ENCODE measurements around the gene NOXRED1. TPM values are rescaled to one million over a fixed set of nuclear protein-coding genes. Genes with fewer than 3 reads are reported as not detected.

Gene NOXRED1
- total RNA-seq, 1 experiment from 2014 or later, result 0.20 TPM

DNA sequence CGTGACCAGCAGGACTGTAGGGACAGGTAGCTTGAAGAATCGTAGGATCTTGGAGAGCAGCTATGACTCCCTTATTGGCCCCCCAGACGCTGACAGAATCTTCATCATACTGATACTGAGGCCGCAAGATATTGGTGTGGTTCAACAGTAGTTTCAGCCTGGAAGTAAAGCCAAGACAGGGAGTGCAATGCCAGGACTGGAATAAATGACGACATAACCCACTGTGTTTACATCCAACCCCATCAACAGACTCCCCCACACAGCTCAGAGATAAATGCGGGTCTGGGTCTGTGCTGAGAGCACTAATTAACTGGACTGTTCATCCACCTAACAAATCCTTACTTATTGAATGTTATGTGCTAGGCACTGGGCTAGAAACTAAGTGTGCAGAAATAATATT lies 16.6 kb downstream of the NOXRED1 start (continued):
- TF ChIP-seq JAZF1 (CRISPR knock-in tag; IDR thresholded peaks at IDR 0.05), result no peak

DNA sequence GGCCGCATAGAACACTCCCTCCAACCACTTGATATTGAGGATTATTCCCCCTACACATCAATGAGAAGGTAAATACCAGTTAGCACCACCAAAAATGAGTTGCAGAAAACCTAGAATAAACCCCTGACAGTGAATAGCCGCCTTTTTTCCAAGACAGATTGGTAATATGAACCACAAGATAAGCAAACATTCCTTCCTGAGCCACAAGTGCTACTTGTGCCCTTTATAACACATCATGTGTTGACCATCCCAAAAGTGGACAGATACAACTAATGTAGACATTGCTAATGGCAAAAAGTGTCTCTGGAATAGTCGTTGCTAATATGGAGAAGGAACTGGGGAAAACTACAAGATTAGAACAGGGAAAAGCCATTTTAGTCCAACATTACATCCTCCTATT lies 17.2 kb downstream of the NOXRED1 start:
- ChIA-PET CTCF (interaction anchor here (1.8 kb wide), 1 partner anchor 90 kb away, joined by 6 read pairs; no protein-coding TSS in a partner anchor), POLR2A (no interaction called here)
- TF ChIP-seq OVOL2 (CRISPR knock-in tag; IDR thresholded peaks at IDR 0.05; ENCODE audit: borderline replicate concordance) (no peak), FOXK1 (CRISPR knock-in tag; IDR thresholded peaks at IDR 0.05) (no peak), ATF1 (CRISPR knock-in tag; IDR thresholded peaks at IDR 0.05) (no peak), KAT7 (CRISPR knock-in tag; IDR thresholded peaks at IDR 0.05; ENCODE audit: borderline replicate concordance) (no peak), RORB (CRISPR knock-in tag; IDR thresholded peaks at IDR 0.05) (no peak), EMX1 (CRISPR knock-in tag; IDR thresholded peaks at IDR 0.05) (no peak), NFATC4 (CRISPR knock-in tag; IDR thresholded peaks at IDR 0.05) (no peak)
- TF ChIP-seq, protein P1, sequence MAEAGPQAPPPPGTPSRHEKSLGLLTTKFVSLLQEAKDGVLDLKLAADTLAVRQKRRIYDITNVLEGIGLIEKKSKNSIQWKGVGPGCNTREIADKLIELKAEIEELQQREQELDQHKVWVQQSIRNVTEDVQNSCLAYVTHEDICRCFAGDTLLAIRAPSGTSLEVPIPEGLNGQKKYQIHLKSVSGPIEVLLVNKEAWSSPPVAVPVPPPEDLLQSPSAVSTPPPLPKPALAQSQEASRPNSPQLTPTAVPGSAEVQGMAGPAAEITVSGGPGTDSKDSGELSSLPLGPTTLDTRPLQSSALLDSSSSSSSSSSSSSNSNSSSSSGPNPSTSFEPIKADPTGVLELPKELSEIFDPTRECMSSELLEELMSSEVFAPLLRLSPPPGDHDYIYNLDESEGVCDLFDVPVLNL (CRISPR knock-in tag; IDR thresholded peaks at IDR 0.05; ENCODE audit: borderline replicate concordance, low read depth), result no peak
- TF ChIP-seq, protein P2, sequence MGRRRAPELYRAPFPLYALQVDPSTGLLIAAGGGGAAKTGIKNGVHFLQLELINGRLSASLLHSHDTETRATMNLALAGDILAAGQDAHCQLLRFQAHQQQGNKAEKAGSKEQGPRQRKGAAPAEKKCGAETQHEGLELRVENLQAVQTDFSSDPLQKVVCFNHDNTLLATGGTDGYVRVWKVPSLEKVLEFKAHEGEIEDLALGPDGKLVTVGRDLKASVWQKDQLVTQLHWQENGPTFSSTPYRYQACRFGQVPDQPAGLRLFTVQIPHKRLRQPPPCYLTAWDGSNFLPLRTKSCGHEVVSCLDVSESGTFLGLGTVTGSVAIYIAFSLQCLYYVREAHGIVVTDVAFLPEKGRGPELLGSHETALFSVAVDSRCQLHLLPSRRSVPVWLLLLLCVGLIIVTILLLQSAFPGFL (CRISPR knock-in tag; IDR thresholded peaks at IDR 0.05; ENCODE audit: borderline replicate concordance), result no peak
- TF ChIP-seq, protein P3, sequence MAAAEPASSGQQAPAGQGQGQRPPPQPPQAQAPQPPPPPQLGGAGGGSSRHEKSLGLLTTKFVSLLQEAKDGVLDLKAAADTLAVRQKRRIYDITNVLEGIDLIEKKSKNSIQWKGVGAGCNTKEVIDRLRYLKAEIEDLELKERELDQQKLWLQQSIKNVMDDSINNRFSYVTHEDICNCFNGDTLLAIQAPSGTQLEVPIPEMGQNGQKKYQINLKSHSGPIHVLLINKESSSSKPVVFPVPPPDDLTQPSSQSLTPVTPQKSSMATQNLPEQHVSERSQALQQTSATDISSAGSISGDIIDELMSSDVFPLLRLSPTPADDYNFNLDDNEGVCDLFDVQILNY (CRISPR knock-in tag; IDR thresholded peaks at IDR 0.05), result no peak
- TF ChIP-seq, protein P4, sequence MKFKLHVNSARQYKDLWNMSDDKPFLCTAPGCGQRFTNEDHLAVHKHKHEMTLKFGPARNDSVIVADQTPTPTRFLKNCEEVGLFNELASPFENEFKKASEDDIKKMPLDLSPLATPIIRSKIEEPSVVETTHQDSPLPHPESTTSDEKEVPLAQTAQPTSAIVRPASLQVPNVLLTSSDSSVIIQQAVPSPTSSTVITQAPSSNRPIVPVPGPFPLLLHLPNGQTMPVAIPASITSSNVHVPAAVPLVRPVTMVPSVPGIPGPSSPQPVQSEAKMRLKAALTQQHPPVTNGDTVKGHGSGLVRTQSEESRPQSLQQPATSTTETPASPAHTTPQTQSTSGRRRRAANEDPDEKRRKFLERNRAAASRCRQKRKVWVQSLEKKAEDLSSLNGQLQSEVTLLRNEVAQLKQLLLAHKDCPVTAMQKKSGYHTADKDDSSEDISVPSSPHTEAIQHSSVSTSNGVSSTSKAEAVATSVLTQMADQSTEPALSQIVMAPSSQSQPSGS (CRISPR knock-in tag; IDR thresholded peaks at IDR 0.05; ENCODE audit: borderline replicate concordance, low read depth), result no peak
- TF ChIP-seq, protein P5, sequence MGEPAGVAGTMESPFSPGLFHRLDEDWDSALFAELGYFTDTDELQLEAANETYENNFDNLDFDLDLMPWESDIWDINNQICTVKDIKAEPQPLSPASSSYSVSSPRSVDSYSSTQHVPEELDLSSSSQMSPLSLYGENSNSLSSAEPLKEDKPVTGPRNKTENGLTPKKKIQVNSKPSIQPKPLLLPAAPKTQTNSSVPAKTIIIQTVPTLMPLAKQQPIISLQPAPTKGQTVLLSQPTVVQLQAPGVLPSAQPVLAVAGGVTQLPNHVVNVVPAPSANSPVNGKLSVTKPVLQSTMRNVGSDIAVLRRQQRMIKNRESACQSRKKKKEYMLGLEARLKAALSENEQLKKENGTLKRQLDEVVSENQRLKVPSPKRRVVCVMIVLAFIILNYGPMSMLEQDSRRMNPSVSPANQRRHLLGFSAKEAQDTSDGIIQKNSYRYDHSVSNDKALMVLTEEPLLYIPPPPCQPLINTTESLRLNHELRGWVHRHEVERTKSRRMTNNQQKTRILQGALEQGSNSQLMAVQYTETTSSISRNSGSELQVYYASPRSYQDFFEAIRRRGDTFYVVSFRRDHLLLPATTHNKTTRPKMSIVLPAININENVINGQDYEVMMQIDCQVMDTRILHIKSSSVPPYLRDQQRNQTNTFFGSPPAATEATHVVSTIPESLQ (CRISPR knock-in tag; IDR thresholded peaks at IDR 0.05), result no peak
- Mint-ChIP-seq H3K4me3 (no peak overlapping the region), H3K36me3 (no peaks in the 10 kb centered on the region), H3K27ac (no peak overlapping the region), H3K4me1 (no peaks in the 10 kb centered on the region), H3K27me3 (ENCODE audit: low read depth) (no peaks in the 10 kb centered on the region), H3K9me3 (no peaks in the 10 kb centered on the region)
- no peak for ATAC-seq
- DNase-seq (ENCODE audit: low spot score), result no peak

DNA sequence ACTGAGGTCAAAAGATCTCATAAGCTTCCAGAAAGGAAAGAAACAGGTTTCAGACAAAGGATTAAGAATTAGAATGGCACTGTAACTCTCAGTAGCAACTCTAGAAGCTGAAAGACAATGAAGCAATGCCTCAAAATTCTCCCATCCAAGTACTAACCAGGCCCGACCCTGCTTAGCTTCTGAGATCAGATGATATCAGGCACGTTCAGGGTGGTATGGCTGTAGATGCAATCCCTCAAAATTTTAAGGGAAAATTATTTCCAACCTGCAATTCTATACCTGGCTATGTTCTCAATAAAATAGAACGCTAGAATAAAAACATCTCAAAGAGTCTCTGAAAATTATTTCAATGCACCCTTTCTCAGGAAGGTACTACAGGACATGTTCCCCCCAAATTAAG lies 19.6 kb downstream of the NOXRED1 start:
- TF ChIP-seq, protein P6, sequence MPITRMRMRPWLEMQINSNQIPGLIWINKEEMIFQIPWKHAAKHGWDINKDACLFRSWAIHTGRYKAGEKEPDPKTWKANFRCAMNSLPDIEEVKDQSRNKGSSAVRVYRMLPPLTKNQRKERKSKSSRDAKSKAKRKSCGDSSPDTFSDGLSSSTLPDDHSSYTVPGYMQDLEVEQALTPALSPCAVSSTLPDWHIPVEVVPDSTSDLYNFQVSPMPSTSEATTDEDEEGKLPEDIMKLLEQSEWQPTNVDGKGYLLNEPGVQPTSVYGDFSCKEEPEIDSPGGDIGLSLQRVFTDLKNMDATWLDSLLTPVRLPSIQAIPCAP (CRISPR knock-in tag; IDR thresholded peaks at IDR 0.05), result no peak
- TF ChIP-seq ESRRA (CRISPR knock-in tag; IDR thresholded peaks at IDR 0.05; ENCODE audit: borderline replicate concordance) (no peak), FOXJ3 (CRISPR knock-in tag; IDR thresholded peaks at IDR 0.05; ENCODE audit: borderline replicate concordance) (no peak), ZNF671 (CRISPR knock-in tag; IDR thresholded peaks at IDR 0.05) (no peak)
- TF ChIP-seq, protein P5 (CRISPR knock-in tag; IDR thresholded peaks at IDR 0.05), result no peak
- TF ChIP-seq, protein P3 (CRISPR knock-in tag; IDR thresholded peaks at IDR 0.05), result no peak
- no peaks in the 10 kb centered on the region for H3K9me3 Mint-ChIP-seq
- ChIA-PET CTCF (no interaction called here), POLR2A (no interaction called here)
- H3K4me3 Mint-ChIP-seq, result no peak overlapping the region
- DNase-seq (ENCODE audit: low spot score) (no peak), ATAC-seq (no peak)
- no peak overlapping the region; the same call in 1 of the 2 replicates for H3K27ac Mint-ChIP-seq
- H3K27me3 Mint-ChIP-seq (ENCODE audit: low read depth), result no peaks in the 10 kb centered on the region; the same call in 1 of the 2 replicates
- H3K4me1 Mint-ChIP-seq, result no peaks in the 10 kb centered on the region
- H3K36me3 Mint-ChIP-seq, result no peaks in the 10 kb centered on the region
